NCI-H1105 treated with DMSO at 0.1 percent for 48 hours (cell line): ENCODE measurements around the gene CCDC148.

Experiments
- DNase-seq: peaks from one replicate; lab custom pipeline; 2025; lab: John Stamatoyannopoulos, UW

The CCDC148 gene

GRCh38 chr2:158153270-158154015 lies 303.1 kb downstream of the CCDC148 start:
- no peak for DNase-seq

GRCh38 chr2:158144914-158145625 lies 311.5 kb downstream of the CCDC148 start:
- no peak for DNase-seq

- DNase-seq = no peak
Observed at GRCh38 chr2:158143703-158144360, 312.7 kb downstream of the CCDC148 start.

- no peak for DNase-seq
Observed at GRCh38 chr2:158142568-158143332, 313.8 kb downstream of the CCDC148 start.

GRCh38 chr2:158142165-158142564 lies 314.4 kb downstream of the CCDC148 start:
- DNase-seq = no peak

GRCh38 chr2:158140201-158140600 lies 316.4 kb downstream of the CCDC148 start:
- DNase-seq = no peak

- no peak for DNase-seq
Observed at GRCh38 chr2:158138255-158138654, 318.3 kb downstream of the CCDC148 start.

GRCh38 chr2:158135096-158135495 lies 321.5 kb downstream of the CCDC148 start:
- no peak for DNase-seq

GRCh38 chr2:158134655-158135054 lies 321.9 kb downstream of the CCDC148 start:
- DNase-seq = no peak

GRCh38 chr2:158134055-158134454 lies 322.5 kb downstream of the CCDC148 start:
- DNase-seq = no peak

- no peak for DNase-seq
Observed at GRCh38 chr2:158131919-158132566, 324.5 kb downstream of the CCDC148 start.

- DNase-seq = no peak
Observed at GRCh38 chr2:158131483-158131912, 325.1 kb downstream of the CCDC148 start.

GRCh38 chr2:158130832-158131473 lies 325.6 kb downstream of the CCDC148 start:
- no peak for DNase-seq

GRCh38 chr2:158129037-158129436 lies 327.5 kb downstream of the CCDC148 start:
- DNase-seq = no peak

GRCh38 chr2:158128168-158128973 lies 328.2 kb downstream of the CCDC148 start:
- no peak for DNase-seq

GRCh38 chr2:158127380-158127804 lies 329.2 kb downstream of the CCDC148 start:
- DNase-seq = no peak

- DNase-seq = no peak
Observed at GRCh38 chr2:158125756-158126498, 330.6 kb downstream of the CCDC148 start.

GRCh38 chr2:158124896-158125295 lies 331.7 kb downstream of the CCDC148 start:
- DNase-seq = no peak
